Ectodermal cell (in vitro differentiated cells): ENCODE measurements around the gene SLC31A2.

Source experiments
- H3K27ac ChIP-seq: 2 replicates; pipeline ENCODE4 v1.7.0; 2013; ENCODE audit warnings: mild to moderate bottlenecking, low read depth, low read length; ENCODE audit not compliant: insufficient read depth, poor library complexity, severe bottlenecking
- H3K27me3 ChIP-seq: 2 replicates; pipeline ENCODE4 v1.7.0; 2013; ENCODE audit warnings: mild to moderate bottlenecking, low read length; ENCODE audit not compliant: insufficient read depth, control insufficient read depth, poor library complexity, severe bottlenecking
- H3K36me3 ChIP-seq: one replicate; pipeline ENCODE4 v1.7.0; 2013; ENCODE audit warnings: low read length; ENCODE audit not compliant: control insufficient read depth, insufficient read depth
- H3K4me1 ChIP-seq: one replicate; pipeline ENCODE4 v1.7.0; 2013; ENCODE audit warnings: low read length; ENCODE audit not compliant: control insufficient read depth, insufficient read depth
- H3K4me3 ChIP-seq: 2 replicates; pipeline ENCODE4 v1.7.0; 2013; ENCODE audit warnings: low read depth, low read length, control low read depth; ENCODE audit not compliant: insufficient read depth
- H3K9me3 ChIP-seq: 2 replicates; pipeline ENCODE4 v1.7.0; 2013; ENCODE audit warnings: mild to moderate bottlenecking, low read length, moderate library complexity; ENCODE audit not compliant: control insufficient read depth
- WGBS, 2 experiments: methylation state at CpG; one replicate each; pipeline ENCODE4 v1.1.7; 2013; ENCODE audit warnings: missing lambda C conversion rate in 2 of 2; 5-methylcytosine and 5-hydroxymethylcytosine counted together

The SLC31A2 gene

DNA sequence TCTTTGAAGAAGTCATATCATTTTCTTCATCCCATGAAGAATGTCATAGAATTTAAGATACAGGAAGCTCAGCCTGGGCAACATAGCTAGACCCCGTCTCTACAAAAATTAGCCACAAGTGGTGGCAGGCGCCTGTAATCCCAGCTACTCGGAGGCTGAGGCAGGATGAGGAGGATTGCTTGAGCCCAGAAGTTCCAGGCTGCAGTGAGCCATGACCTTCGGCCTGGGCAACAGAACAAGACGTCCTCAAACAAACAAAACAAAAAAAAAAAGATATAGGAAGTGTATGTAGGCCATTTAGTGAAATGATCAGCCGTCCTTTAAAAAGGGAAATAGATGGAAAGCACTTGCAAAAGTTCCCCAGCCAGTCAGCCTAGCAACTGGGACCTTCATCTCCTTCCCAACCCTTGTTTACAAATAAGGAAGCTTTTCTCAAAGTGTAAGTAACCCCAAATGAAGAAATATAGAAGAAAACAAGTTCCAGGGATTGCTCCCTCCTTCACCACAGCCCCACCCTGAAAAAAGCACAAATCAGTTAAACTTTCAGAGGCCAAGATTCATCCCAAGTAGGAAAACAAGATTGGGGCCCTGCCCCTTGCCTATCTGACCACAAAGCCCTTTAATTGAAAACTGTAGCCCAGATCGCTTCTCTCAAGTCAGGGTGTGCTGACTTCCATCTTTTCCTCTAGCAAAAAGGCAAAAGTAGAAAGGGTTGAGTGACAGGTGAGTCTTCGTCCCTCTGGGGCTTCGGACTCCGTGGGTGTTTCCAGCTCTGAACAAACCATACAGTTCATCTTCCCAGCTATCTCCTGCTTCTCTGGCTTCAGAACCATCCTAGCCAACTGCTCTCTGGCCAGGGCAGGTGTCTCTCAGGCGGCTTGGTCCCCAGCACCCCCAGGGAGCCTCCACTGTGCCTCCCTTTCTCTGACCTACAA lies 1.2 kb downstream of the SLC31A2 start:
- 79 to 86% methylated on average over 10 to 11 of the region's 11 CpGs for WGBS, 2 experiments
- H3K27ac ChIP-seq = no peak overlapping the region
- H3K4me1 ChIP-seq = no peaks in the 10 kb centered on the region
- H3K27me3 ChIP-seq = peaks cover 18% of the 10 kb centered on the region
- H3K36me3 ChIP-seq = no peaks in the 10 kb centered on the region
- no peaks in the 10 kb centered on the region for H3K9me3 ChIP-seq
- H3K4me3 ChIP-seq = peak overlapping the region; percentile 63

DNA sequence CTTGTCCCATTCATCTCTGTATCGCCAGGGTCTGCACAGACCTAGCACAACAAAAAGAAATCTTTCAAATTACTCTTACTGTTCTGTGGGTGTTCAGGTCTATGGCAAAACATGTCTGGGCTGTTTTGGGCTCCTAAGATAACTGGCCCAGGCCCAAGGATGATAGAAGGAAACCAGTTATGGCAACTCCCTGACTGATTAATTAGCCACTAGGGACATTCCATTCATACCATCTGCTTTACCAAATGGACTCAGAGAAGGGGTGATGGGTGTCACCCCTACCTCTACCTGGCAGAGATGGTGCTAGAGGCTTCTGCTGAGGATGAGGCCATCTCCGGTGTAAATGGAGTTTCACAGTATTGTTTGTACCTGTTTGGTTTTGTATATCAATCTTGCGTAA lies 1.9 kb downstream of the SLC31A2 start:
- Histone ChIP-seq H3K27ac (no peak overlapping the region), H3K4me1 (no peaks in the 10 kb centered on the region), H3K27me3 (peaks cover 18% of the 10 kb centered on the region), H3K9me3 (no peaks in the 10 kb centered on the region), H3K4me3 (no peak overlapping the region), H3K36me3 (no peaks in the 10 kb centered on the region)
- WGBS, 2 experiments = 87 to 95% methylated on average over 3 of the region's 3 CpGs

DNA sequence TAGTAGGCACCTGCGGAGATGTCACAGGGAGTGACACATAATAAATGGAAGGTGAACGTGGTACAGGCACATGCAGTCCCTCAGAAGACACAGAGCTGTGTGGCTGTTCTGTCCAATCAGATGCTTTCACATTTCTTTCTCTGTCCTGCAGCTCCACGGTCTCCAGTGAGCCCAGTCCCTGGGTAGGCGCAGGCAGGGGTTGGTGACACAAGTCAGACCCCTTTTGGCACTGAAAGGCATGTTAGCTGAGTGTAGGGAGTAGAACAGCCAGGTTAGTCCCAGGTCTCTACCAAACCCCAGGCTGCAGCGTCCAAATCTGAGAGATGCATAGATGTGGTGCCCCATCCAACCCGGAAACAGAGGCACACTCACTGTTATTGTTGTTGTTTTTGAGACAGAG lies 2.8 kb downstream of the SLC31A2 start:
- H3K27me3 ChIP-seq = peaks cover 18% of the 10 kb centered on the region
- H3K9me3 ChIP-seq = no peaks in the 10 kb centered on the region
- no peak overlapping the region for H3K27ac ChIP-seq
- WGBS, 2 experiments = 85 to 90% methylated on average over 6 of the region's 6 CpGs
- no peaks in the 10 kb centered on the region for H3K4me1 ChIP-seq
- H3K36me3 ChIP-seq = no peaks in the 10 kb centered on the region
- H3K4me3 ChIP-seq = no peak overlapping the region

DNA sequence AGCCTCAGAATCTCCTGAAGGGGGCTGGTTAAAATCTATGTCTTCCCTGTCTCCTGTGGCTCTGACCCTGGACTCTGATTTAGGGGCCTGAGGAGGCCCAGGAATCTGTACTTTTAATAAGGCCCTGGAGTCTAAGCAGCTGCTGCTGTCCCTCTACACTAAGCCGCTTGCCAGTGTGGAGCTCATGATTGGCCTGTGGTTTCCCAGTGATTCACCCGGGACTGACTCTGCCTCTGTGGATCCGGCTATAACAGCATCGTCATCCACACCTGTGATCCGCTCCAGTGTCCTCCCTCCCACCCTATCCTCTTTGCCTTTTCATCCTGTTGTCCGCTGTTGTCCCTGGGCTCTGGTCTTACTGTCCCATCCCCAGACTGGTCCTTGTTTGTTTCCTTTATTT lies 3.7 kb downstream of the SLC31A2 start:
- no peaks in the 10 kb centered on the region for H3K36me3 ChIP-seq
- no peaks in the 10 kb centered on the region for H3K9me3 ChIP-seq
- 89 to 90% methylated on average over 6 of the region's 6 CpGs for WGBS, 2 experiments
- H3K4me1 ChIP-seq = no peaks in the 10 kb centered on the region
- H3K27ac ChIP-seq = no peak overlapping the region
- peaks cover 18% of the 10 kb centered on the region for H3K27me3 ChIP-seq
- H3K4me3 ChIP-seq = no peak overlapping the region

DNA sequence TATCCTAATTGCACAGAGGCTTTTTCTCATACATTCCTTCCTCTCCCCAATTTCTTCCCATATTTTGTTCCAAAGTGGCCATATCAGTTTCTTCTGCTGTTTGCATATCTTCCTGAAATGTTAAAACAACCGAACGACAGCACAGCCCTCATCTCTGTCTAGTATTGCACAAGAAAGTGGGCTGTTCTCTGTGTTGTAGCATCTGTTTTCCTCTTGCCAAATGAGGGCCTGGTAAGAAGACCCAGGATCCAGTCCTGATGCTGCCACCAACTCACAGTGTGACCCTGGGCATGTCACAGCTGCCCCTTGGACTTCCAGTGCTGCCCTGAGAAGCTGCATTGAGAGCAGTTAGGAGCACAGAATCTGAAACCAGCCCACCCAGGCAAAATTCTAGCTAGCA lies 4.1 kb downstream of the SLC31A2 start:
- Histone ChIP-seq H3K27me3 (peaks cover 18% of the 10 kb centered on the region), H3K4me1 (no peaks in the 10 kb centered on the region), H3K9me3 (no peaks in the 10 kb centered on the region), H3K4me3 (no peak overlapping the region), H3K27ac (no peak overlapping the region), H3K36me3 (no peaks in the 10 kb centered on the region)
- 88 to 96% methylated on average over 2 of the region's 2 CpGs for WGBS, 2 experiments

DNA sequence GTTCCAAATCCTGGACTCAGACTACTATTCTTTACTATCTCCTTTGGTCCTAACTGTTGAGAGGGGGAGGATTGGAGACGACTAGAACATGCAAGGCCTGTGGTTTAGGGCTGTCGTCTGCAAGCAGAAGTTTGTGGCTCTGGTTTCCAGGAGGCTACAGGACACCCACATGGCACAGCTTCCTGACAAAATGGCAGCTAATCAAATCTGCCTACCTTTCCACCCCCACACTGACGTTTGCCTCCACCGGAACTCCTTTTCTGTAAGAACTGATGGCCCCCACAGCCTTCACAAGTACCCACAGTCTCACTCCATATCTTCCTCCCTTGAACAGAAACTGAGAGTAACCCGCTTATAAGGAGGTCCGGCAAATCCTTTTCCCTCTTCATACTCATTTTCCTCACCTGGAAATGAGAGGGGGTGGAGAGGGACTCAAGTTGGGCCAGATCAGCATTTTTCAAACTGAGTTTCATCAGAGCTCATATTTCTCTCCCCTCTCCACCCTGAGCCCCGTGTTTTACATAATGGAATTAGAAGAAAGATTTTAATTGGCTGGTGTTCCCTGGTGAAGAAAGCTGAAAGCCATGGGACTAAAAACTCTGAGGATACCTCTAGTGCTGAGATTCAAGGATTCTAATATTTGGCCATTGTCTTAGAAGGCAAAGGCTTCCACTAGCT lies 5.2 kb downstream of the SLC31A2 start:
- Histone ChIP-seq H3K4me1 (peaks cover 6% of the 10 kb centered on the region), H3K27me3 (peaks cover 18% of the 10 kb centered on the region), H3K27ac (no peak overlapping the region), H3K36me3 (no peaks in the 10 kb centered on the region), H3K4me3 (no peak overlapping the region), H3K9me3 (no peaks in the 10 kb centered on the region)
- WGBS, 2 experiments = 66 to 75% methylated on average over 7 of the region's 7 CpGs

DNA sequence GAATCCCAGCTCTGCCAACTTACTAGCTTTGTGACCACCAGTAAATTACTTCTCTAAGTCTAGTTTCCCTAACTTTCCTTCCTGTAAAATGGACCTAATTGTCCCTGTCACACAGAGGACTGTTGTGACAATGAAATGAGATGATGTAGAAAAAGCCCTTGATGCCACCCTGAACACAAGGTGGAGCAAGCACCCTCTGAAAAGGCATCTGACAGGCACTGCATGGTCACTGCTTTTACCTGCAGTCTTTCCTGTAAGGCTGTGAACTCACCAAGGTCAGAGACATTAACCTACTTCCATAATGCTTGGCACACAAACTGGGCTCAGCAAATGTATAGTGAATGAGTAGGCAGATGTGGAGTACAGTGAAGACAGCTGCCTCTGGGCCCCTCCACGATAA lies 6.1 kb downstream of the SLC31A2 start:
- H3K36me3 ChIP-seq = no peaks in the 10 kb centered on the region
- WGBS, 2 experiments = 91 to 95% methylated on average over 1 of the region's 1 CpG
- no peaks in the 10 kb centered on the region for H3K9me3 ChIP-seq
- H3K4me1 ChIP-seq = peaks cover 11% of the 10 kb centered on the region
- peaks cover 10% of the 10 kb centered on the region for H3K27me3 ChIP-seq
- H3K4me3 ChIP-seq = no peak overlapping the region
- H3K27ac ChIP-seq = no peak overlapping the region

DNA sequence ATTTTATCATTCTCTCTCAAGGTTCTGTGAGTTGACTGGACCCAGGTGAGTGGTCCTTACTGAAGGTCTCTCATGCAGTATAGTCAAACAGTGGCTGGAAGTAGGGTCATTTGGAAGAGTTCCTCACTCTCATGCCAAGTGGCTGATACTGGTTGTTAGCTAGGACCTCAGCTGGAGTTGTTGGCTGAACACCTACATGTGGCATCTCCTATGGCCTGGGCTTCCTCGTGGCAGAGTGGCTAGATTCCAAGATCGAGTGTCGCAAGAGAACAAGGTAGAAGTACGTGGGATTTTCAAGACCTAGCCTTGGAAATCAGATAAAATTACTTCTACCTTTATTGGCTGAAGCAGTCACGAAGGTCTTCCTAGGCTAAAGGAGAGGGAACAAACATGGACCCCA lies 7.6 kb downstream of the SLC31A2 start:
- Histone ChIP-seq H3K9me3 (no peaks in the 10 kb centered on the region), H3K27ac (no peak overlapping the region), H3K4me3 (no peak overlapping the region), H3K27me3 (no peaks in the 10 kb centered on the region), H3K36me3 (peaks cover 8% of the 10 kb centered on the region), H3K4me1 (peaks cover 11% of the 10 kb centered on the region)
- 92 to 95% methylated on average over 5 of the region's 5 CpGs for WGBS, 2 experiments

DNA sequence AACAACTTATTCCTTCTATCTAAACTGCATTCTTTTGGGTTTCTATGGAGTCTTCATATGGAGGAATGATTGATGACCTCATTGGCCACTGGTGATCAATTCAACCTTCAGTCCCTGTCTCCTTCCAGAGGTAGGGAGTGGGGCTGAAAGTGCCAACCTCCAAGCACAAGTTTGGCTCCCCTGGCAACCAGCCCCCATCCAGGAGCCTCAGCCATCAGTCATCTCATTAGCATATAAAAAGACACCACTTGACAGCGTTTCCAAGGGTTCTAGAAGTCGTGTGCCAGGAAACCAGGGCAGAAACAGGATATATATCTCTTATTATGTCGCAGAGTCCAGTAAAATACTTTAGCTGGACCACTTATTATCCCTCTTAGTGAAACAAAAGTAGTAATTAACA lies 9.8 kb downstream of the SLC31A2 start:
- no peak overlapping the region for H3K4me3 ChIP-seq
- H3K36me3 ChIP-seq = peaks cover 13% of the 10 kb centered on the region
- peaks cover 11% of the 10 kb centered on the region for H3K4me1 ChIP-seq
- H3K27ac ChIP-seq = no peak overlapping the region
- H3K27me3 ChIP-seq = no peaks in the 10 kb centered on the region
- no peaks in the 10 kb centered on the region for H3K9me3 ChIP-seq
- 14 to 32% methylated on average over 3 of the region's 3 CpGs for WGBS, 2 experiments

DNA sequence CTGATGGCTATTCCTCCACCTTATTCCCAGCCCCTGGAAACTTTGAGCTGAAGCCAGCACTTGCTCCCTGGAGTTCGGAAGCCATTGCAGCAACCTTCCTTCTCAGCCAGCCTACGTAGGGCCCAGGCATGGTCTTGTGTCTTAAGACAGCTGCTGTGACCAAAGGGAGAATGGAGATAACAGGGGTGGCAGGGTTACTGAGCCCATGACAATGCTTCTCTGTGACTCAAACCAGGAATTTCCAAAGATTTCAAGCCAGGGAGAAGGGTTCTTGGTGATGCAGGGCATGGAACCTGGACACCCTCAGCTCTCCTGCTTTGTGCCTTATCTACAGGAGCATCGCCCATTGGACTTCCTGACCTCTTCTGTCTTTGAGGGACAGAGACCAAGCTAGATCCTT lies 12.2 kb downstream of the SLC31A2 start:
- WGBS, 2 experiments = 61 to 64% methylated on average over 3 of the region's 3 CpGs
- no peak overlapping the region for H3K27ac ChIP-seq
- peaks cover 11% of the 10 kb centered on the region for H3K4me1 ChIP-seq
- H3K36me3 ChIP-seq = peaks cover 13% of the 10 kb centered on the region
- H3K4me3 ChIP-seq = no peak overlapping the region
- H3K9me3 ChIP-seq = no peaks in the 10 kb centered on the region
- H3K27me3 ChIP-seq = no peaks in the 10 kb centered on the region
